HEK293 (cell line): ENCODE data around the gene SP5.

Experiments
- MEIS1 ChIP-seq: sonication (generic); formaldehyde crosslinking; IDR thresholded peaks from 2 replicates; pipeline ENCODE4 v1.8.1; 2022; ENCODE audit warnings: missing genetic modification reagents, mild to moderate bottlenecking, borderline replicate concordance
- REPIN1 ChIP-seq: fragments of 450-650 bp; formaldehyde crosslinking; IDR thresholded peaks from 2 replicates; pipeline ENCODE4 v1.5.1; 2017; ENCODE audit warnings: missing biosample characterization, missing genetic modification characterization, low read depth
- SETDB1 ChIP-seq: IDR thresholded peaks from one replicate; pipeline ENCODE4 v1.6.1; 2017; ENCODE audit warnings: mild to moderate bottlenecking, low read length, moderate library complexity, mixed read lengths; ENCODE audit not compliant: insufficient read length
- ZNF24 ChIP-seq: fragments of 450-650 bp; formaldehyde crosslinking; IDR thresholded peaks from 2 replicates; pipeline ENCODE4 v1.5.1; 2016; ENCODE audit warnings: missing biosample characterization, missing genetic modification characterization
- ZNF274 ChIP-seq, 2 experiments: fragments of 200-500 bp in 1 of 2; fragments of 450-650 bp in 1 of 2; sonication (Bioruptor generic) in 1 of 2; formaldehyde crosslinking in 1 of 2; IDR thresholded peaks; 2 replicates each; pipeline versions ENCODE4 v1.5.1 to v1.6.1; 2014 to 2016; ENCODE audit warnings: borderline replicate concordance in 1 of 2, inconsistent platforms in 1 of 2, low read length in 1 of 2, missing biosample characterization in 1 of 2, missing genetic modification characterization in 1 of 2
- ZNF311 ChIP-seq: fragments of 450-650 bp; formaldehyde crosslinking; IDR thresholded peaks from 2 replicates; pipeline ENCODE4 v1.5.1; 2017; ENCODE audit warnings: missing biosample characterization, missing genetic modification characterization, borderline replicate concordance
- ZNF391 ChIP-seq: fragments of 450-650 bp; formaldehyde crosslinking; IDR thresholded peaks from 2 replicates; pipeline ENCODE4 v1.5.1; 2016; ENCODE audit warnings: low read depth, missing biosample characterization, missing genetic modification characterization, borderline replicate concordance
- ZNF416 ChIP-seq: fragments of 450-650 bp; formaldehyde crosslinking; IDR thresholded peaks from 2 replicates; pipeline ENCODE4 v1.5.1; 2016; ENCODE audit warnings: missing biosample characterization, missing genetic modification characterization
- ZNF707 ChIP-seq: fragments of 450-650 bp; formaldehyde crosslinking; IDR thresholded peaks from 2 replicates; pipeline ENCODE4 v1.5.1; 2016; ENCODE audit warnings: missing biosample characterization, missing genetic modification characterization
- TF ChIP-seq, protein P1 (sequence below): fragments of 450-650 bp; formaldehyde crosslinking; IDR thresholded peaks from 2 replicates; pipeline ENCODE4 v1.5.1; 2016; ENCODE audit warnings: missing biosample characterization, missing genetic modification characterization
- TF ChIP-seq, protein P2 (sequence below): fragments of 450-650 bp; formaldehyde crosslinking; IDR thresholded peaks from 2 replicates; pipeline ENCODE4 v1.5.1; 2016; ENCODE audit warnings: missing biosample characterization, missing genetic modification characterization
- TF ChIP-seq, protein P3 (sequence below): fragments of 450-650 bp; formaldehyde crosslinking; IDR thresholded peaks from 2 replicates; pipeline ENCODE4 v1.5.1; 2016; ENCODE audit warnings: missing biosample characterization, missing genetic modification characterization
- TF ChIP-seq, protein P4 (sequence below): fragments of 450-650 bp; formaldehyde crosslinking; IDR thresholded peaks from 2 replicates; pipeline ENCODE4 v1.5.1; 2016; ENCODE audit warnings: missing biosample characterization, missing genetic modification characterization

DNA sequence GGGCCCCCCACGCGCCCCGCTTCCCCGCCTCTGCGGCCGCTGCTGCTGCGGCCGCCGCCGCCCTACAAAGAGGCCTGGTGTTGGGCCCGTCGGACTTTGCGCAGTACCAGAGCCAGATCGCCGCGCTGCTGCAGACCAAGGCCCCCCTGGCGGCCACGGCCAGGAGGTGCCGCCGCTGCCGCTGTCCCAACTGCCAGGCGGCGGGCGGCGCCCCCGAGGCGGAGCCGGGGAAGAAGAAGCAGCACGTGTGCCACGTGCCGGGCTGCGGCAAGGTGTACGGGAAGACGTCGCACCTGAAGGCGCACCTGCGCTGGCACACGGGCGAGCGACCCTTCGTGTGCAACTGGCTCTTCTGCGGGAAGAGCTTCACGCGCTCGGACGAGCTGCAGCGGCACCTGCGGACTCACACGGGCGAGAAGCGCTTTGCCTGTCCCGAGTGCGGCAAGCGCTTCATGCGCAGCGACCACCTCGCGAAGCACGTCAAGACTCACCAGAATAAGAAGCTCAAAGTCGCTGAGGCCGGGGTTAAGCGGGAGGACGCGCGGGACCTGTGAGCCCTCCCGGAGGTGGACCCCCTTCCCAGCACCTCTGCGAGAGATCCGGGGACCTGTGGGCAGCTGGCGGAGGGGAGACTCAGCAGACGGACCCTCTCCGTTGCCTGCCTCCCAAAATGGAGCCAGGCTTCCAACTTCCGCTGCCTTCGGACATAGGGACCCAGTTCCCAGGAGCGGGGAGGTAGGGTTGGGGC is 1.9 kb downstream of the SP5 start:
- TF ChIP-seq, protein P1, sequence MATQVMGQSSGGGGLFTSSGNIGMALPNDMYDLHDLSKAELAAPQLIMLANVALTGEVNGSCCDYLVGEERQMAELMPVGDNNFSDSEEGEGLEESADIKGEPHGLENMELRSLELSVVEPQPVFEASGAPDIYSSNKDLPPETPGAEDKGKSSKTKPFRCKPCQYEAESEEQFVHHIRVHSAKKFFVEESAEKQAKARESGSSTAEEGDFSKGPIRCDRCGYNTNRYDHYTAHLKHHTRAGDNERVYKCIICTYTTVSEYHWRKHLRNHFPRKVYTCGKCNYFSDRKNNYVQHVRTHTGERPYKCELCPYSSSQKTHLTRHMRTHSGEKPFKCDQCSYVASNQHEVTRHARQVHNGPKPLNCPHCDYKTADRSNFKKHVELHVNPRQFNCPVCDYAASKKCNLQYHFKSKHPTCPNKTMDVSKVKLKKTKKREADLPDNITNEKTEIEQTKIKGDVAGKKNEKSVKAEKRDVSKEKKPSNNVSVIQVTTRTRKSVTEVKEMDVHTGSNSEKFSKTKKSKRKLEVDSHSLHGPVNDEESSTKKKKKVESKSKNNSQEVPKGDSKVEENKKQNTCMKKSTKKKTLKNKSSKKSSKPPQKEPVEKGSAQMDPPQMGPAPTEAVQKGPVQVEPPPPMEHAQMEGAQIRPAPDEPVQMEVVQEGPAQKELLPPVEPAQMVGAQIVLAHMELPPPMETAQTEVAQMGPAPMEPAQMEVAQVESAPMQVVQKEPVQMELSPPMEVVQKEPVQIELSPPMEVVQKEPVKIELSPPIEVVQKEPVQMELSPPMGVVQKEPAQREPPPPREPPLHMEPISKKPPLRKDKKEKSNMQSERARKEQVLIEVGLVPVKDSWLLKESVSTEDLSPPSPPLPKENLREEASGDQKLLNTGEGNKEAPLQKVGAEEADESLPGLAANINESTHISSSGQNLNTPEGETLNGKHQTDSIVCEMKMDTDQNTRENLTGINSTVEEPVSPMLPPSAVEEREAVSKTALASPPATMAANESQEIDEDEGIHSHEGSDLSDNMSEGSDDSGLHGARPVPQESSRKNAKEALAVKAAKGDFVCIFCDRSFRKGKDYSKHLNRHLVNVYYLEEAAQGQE (tag by site-specific recombination), result no peak
- TF ChIP-seq ZNF24 (tag by site-specific recombination), result no peak
- TF ChIP-seq, protein P2, sequence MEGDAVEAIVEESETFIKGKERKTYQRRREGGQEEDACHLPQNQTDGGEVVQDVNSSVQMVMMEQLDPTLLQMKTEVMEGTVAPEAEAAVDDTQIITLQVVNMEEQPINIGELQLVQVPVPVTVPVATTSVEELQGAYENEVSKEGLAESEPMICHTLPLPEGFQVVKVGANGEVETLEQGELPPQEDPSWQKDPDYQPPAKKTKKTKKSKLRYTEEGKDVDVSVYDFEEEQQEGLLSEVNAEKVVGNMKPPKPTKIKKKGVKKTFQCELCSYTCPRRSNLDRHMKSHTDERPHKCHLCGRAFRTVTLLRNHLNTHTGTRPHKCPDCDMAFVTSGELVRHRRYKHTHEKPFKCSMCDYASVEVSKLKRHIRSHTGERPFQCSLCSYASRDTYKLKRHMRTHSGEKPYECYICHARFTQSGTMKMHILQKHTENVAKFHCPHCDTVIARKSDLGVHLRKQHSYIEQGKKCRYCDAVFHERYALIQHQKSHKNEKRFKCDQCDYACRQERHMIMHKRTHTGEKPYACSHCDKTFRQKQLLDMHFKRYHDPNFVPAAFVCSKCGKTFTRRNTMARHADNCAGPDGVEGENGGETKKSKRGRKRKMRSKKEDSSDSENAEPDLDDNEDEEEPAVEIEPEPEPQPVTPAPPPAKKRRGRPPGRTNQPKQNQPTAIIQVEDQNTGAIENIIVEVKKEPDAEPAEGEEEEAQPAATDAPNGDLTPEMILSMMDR (tag by site-specific recombination), result no peak
- no peak for TF ChIP-seq SETDB1
- no peak for TF ChIP-seq ZNF707 (tag by site-specific recombination)
- TF ChIP-seq, protein P3, sequence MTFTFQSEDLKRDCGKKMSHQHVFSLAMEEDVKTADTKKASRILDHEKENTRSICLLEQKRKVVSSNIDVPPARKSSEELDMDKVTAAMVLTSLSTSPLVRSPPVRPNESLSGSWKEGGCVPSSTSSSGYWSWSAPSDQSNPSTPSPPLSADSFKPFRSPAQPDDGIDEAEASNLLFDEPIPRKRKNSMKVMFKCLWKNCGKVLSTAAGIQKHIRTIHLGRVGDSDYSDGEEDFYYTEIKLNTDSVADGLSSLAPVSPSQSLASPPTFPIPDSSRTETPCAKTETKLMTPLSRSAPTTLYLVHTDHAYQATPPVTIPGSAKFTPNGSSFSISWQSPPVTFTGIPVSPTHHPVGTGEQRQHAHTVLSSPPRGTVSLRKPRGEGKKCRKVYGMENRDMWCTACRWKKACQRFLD, result no peak
- no peak for TF ChIP-seq ZNF416
- TF ChIP-seq ZNF311 (tag by site-specific recombination), result no peak
- TF ChIP-seq ZNF391 (tag by site-specific recombination), result no peak
- no peak for TF ChIP-seq MEIS1
- TF ChIP-seq, protein P4, sequence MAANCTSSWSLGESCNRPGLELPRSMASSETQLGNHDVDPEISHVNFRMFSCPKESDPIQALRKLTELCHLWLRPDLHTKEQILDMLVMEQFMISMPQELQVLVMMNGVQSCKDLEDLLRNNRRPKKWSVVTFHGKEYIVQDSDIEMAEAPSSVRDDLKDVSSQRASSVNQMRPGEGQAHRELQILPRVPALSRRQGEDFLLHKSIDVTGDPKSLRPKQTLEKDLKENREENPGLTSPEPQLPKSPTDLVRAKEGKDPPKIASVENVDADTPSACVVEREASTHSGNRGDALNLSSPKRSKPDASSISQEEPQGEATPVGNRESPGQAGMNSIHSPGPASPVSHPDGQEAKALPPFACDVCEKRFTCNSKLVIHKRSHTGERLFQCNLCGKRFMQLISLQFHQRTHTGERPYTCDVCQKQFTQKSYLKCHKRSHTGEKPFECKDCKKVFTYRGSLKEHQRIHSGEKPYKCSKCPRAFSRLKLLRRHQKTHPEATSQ, result no peak
- no peak for TF ChIP-seq REPIN1 (tag by site-specific recombination)
- no peak for TF ChIP-seq ZNF274 (IDR thresholded peaks at IDR 0.05; ENCODE audit: low read length)
- no peak for TF ChIP-seq ZNF274 (tag by site-specific recombination; IDR thresholded peaks at IDR 0.05; ENCODE audit: borderline replicate concordance)
